Subcutaneous preadipocyte (primary cell): ENCODE results near the gene LHX5. TPM values are rescaled to one million over a fixed set of nuclear protein-coding genes. Genes with fewer than 3 reads are reported as not detected.

Source experiments
- total RNA-seq: library from RNA; depleted of rRNA; stranded (reverse); fragments of >200 nt; gene quantifications from 2 replicates; pipeline ENCODE4 v1.2.3, GENCODE V29; 2012

LHX5 gene
- total RNA-seq, result not detected in 2 replicates

DNA sequence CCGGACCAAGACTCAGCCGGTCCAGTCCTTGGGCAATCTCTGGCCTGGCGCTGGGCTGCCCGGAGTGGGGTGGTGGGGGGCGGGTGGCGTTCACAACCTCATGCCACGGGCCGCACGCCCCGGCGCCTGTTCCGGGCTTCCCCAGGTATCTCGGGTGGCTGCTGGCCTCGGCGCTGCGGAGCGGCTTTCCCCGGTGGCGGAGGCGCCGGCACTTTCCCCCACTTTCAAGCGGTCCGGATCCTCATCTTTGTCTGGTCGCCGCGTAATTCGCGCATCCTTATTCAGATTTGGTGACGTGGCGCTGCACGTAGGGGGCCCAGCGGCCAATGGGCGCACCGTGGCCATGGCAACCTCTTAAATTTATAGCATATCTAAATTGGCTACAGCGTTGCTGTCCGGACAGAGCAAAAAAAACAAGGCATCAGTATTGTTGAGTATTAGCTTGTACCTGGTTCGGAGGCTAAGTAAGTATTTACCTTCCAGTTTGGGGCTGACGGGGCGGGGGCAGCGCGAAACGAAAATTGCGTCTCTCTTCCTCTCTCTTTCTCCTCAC lies at the start of gene LHX5:
LHX5 (minus strand) TSS at position 253 of the 553 bp plus-strand sequence. CDS start 373 bp downstream, outside the sequence.

GRCh38 chr12:113422030-113422885 lies 49.4 kb downstream of the LHX5 start, which contains the start of gene SDSL:
TSS of gene SDSL (plus strand) at chr12:113422380. CDS start at chr12:113427983, 5,603 bp downstream.

Other genes with a start within 250 kb of the LHX5 start
- gene SLC8B1, start 136.8 kb downstream of the LHX5 start, total RNA-seq, result 9.2 and 10.2 TPM in 2 replicates
- 33.8 and 37.5 TPM in 2 replicates for gene PLBD2, start 113.3 kb downstream of the LHX5 start, total RNA-seq
- gene SDS, start 68.0 kb downstream of the LHX5 start, total RNA-seq, result not detected in 2 replicates
- gene SDSL, start 49.5 kb downstream of the LHX5 start, total RNA-seq, result 2.9 and 3.9 TPM in 2 replicates